NCI-H1436 treated with DMSO at 0.1 percent for 48 hours (cell line): ENCODE measurements around the gene ICE2.

Experiments
- DNase-seq: peaks from one replicate; lab custom pipeline; 2025; lab: John Stamatoyannopoulos, UW

The ICE2 gene

DNA sequence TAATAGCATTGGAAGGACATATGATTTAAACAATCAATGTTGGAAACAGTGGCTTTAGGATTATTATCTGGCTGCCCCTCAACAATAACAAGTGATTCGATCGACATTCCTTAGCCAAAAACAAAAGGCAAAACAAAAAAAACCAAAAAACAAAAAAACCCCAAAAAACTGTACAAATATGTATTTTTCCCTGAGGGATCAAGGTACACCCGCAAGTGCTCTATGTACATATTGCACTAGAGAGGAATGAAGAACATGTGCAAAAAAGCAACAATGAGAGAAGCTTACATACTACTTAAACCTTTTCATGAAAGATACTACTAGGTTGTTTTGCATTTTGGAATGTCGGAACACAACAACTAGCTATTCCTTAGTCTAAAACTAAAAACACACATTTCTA lies 14.2 kb upstream of the ICE2 start:
- no peak for DNase-seq

DNA sequence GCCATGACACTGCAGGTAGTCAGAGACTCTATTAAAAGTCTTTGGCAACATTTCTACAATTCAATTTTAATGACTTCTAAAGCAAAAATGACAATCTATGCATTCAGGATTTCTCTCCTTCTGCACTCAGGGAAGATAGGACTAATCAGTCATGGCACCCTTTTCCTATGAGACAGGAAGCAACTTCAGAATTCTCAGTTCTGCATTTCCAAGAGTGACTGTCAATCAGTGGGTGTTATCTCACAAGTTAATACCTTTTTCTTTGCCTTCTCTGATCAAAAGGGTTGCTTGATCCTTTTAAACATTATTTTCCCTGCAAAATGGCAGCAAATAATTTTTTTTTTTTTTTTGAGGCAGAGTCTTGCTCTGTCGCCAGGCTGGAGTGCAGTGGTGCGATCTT lies 7.8 kb upstream of the ICE2 start:
- no peak for DNase-seq

DNA sequence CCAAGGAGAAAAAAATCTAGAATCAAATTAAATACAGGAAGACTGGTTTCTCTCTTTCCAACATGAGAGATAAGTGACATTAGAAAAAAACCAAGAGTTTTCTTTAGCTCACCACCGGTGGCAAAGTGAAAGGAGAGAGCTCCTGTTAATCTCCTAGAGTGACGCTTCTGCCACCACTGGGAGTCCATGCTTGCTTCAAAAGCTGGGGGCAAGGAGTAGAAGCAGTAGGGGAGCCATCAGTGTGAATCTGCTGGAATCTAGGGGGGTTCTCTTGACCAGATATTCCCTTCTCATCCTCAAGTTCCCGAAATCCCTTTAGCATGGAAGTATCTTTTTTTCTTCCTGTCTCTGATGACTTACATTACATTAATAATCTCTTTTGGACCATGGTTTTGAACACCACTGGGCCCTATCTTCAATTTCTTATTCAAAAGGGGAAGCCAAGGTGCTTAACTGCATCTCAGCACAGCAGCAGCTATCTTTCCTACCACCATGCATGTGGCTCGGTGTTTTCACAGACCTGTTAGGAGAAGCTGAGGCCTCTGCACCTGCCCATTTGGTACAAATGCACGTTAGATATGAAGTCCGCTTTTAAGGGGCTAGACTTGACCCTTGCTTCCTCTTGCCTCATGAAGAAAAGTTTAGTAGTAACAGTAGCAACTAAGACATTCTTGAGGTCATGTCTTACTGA lies 6.6 kb upstream of the ICE2 start:
- no peak for DNase-seq

DNA sequence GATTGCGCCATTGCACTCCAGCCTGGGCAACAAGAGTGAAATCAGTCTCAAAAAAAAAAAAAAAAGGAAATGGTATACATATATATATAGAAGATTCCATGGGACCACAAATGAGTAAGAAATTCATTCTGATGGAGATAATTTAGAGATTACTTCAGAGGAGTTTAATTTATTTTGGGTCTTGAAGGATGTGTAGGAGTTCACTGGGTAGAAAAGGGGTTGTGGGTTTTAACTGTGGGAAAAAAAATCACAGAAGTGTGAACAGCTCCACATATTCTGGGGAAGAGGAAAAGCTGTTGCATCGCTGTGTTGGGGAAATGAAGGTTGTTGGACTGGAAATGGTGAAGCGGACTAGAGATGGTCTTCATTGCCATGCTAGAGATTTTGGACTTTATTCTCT lies 4.1 kb upstream of the ICE2 start:
- DNase-seq = no peak

DNA sequence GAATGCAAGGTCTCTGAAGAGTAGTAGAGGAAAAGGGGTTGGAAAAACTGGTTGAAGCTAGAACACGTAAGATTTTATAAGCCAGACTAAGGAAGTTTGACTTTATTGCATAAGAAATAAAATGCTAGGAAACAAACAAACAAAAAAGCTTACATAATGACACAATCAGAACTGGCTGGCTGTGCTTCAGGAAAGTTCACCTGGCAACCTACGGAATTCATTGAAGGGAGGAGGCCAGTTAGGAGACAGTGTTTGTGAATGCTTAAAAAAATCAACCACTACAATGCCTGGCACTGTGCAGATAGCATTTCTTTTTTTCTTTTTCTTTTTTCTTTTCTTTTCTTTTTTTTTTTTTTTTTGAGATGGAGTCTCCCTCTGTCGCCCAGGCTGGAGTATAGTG lies 1.9 kb upstream of the ICE2 start:
- DNase-seq = no peak

DNA sequence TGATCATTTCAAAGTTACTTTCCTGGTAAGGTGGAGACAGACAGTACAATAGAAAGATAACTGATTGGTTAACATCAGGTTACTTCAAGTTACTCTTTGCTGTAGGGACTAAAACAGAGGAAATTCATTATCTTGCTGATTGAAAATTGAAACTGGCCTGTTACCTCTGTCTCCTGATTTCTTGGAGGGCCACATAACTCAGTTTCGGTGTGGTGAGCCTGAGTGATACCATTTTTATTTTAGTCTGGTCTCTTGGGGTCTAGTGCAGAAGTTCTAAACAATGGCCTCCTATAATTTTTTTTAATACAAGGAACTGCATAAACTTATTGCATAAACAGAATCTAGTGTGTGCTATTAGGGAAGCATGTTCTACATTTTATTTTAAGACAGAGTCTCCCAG lies 1.2 kb upstream of the ICE2 start:
- DNase-seq = no peak

DNA sequence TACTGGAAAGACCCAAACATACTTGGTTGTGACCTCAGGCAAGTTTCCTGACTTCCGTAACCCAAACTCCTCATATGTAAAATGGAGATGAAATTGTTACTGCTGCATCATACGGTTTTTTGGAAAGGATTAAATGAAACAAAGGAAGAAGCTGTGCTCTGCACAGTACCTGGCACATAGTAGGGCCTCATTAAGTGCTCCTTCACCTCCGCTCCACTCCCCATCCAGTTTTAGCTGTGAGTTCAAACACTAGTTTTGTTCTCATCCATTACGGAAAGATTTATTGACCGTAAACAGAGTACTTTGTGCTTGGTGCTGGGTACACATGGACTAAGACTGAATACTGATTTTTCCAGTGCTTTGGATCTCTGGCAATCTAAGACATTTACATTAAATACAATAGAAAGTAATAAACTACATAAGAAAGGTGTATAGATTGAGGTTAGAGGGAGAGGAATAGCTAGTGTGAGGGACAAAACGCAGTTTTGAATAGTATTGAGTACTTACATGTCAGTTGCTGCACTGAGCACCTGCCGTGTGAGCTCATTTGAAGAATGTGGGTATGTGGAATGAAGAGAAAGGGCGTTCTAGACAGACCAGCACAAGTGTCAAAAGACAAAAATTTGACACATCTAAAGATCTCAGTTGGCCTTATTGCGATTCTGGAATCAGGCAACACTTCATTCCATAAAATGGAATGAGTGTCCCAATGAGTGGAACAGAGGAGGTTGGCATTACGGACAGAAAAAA lies 594 bp upstream of the ICE2 start:
- no peak for DNase-seq

DNA sequence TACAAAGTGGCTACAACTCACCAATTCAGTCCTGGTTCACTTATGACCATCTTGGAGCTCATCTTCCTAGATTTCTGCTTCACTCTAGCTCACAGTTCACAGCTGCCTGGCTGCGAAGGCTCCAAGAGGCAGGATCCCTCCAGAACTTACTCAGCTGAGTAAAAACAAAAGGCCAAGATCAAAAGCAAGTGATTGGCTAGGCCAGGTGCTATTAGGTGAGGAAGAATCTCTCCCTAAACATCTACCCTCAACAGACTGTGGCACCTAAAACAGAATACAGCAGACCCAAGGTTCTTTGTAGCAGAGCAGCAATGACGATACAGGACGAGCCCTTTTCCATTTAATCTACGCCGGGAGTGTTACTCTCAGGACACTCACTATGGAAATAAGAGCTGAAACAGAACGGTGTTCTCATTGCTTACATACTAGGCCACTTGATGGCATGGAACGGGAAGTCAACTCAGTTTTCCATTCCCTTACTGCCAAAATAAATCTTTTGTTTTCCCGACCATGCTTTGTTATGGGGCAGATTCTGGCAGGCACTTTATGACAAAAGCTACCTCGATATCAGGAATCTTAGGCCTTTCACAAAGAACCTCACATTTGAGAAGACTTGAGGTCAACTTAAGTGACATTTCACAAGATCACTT lies 901 bp downstream of the ICE2 start:
- no peak for DNase-seq

DNA sequence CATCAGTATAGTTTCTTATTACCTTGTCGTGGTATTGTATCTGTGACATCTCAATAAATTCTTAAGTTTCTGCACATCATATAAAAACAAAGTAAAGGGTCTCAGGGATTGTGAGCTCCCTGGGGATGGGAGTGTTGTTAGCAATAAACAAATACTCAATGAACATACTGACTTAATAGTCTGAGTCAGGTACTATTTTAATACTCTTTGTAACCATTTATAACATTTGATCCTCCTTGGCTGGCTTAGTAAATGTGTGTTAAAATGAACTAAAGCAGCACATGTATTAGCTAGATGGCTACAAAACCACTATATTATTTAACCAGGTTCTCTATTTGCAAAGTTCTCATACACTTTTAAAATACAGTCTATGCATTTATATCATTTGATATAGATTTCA lies 1.8 kb downstream of the ICE2 start:
- DNase-seq = no peak

DNA sequence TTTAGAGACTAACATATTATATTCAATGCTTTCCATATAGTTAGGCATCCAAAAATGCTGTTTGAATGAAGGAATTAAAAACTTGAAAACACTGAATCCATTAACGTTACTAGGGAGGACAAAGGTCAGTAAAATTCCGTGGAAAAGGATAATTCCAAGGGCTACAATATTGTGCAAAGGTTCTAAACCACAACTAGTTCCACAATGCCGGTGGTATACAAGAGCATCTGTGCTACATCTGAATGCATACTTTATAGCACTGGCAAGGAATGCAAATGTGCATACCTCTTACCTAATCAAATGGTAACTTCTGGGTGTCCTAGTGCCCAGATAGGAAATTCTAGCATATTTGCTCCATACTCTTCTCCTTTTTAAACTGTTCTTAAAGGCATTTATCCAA lies 2.2 kb downstream of the ICE2 start:
- no peak for DNase-seq

DNA sequence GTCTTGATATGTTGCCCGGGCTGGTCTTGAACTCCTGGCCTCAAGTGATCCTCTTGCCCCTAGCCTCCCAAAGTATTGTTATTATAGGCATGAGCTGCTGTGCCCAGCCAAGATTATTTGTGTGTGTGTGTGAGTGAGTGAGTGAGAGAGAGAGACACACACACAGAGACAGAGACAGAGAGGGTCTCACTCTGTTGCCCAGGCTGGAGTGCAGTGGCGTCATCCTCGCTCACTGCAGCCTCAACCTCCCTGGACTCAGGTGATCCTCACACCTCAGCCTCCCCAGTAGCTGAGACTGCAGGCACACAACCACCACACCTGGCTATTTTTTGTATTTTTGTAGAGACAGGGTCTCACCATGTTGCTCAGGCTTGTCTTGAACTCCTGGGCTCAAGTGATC lies 5.8 kb downstream of the ICE2 start:
- DNase-seq = no peak

DNA sequence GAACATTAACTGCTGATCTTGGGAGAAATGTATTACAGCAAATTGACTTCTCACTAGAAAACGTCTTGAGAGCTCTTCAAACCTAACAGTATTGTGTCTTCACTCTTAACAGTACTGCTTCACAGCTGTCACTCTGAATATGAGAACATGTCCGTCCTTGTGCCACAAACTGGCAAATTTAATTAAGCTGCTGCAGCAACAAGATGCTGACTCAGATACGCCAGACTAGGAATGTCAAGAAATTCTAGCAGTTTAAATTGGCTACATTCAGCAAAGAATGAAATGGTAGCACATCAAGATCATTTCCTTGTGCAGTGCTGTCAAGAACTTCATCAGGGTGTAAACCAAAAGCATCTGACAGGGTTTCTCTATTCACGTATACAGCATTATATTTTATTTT lies 7.6 kb downstream of the ICE2 start:
- DNase-seq = no peak

DNA sequence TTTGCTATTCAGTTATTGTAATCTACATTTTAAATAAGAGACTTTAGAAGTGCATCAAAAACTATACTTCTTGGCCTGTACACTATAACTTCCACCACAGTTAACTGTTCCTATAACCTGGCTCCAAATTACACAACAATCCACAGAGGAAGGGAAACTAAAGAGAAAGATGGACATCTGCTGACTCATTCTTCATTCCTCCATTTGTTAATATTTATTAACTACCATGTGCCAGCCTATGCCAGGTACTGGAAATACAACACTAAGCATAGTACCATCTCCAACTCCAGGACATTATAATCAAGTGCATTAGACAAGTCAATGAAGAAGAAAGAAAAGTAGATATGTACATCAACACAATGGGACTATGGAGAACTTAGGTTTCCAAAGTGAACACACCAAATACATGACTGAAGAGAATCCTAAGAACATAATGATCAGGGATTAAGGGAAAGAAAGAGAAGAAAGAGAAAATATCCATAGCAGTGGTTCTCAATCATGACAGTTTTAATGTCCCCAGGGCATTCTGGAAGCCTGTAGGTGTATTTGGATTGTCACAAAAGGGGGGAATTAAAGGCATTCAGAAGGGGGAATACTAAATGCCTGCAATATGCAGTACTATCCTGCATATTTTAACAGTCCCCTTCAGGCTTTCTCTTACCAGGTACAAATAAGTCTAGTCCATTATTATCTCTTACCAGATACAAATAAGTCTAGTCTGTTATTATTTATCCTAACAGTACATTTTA lies 8.9 kb downstream of the ICE2 start:
- no peak for DNase-seq

DNA sequence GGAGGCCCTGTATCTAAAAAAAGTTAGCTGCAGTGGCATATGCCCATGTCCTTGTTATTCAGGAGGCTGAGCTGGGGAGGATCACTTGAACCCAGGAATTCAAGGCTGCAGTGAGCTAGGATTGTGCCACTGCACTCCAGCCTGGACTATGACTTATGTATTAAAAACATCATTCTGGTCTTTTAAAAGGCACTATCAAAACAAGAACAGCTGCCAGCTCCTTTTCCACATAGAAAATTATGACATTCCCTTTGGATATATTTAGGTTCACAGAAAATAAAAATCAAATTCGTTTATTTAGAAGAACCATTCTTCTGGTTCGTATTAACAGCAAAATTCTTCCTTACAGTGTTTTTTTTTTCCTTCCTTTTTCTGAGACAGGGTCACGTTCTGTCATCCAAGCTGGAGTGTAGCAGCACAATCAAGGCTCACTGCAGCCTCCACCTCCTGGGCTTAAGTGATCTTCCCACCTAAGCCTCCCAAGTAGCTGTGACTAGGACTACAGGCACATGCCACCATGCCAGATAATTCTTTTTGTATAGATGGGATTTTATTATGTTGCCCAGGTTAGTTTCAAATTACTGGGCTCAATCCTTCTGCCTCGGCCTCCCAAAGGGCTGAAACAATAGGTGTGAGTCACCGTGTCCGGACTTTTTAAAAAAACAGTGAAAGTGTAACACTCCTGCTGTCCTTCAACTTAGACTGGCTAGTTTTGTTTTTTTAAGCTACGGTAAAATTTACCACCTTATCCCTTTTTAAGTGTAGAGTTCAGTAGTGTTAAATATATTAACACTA lies 13.9 kb downstream of the ICE2 start:
- DNase-seq = no peak

DNA sequence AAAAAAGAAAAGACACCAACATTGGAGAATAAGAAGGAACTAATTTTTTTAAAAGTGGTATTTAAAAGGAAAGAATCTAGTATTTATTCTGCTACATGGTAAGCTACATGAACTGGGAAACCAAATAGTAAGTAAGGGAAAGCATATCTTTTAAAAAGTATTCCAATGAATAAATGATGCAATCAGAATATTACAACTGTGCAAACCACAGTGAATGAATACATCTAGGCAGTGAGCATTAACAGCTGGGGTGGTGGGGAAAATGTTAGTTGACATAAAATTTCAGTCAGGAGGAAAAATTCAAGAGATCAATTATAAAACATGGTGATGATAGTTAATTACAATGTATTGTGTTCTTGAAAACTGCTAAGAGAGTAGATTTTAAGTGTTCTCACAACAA lies 16.9 kb downstream of the ICE2 start:
- DNase-seq = no peak

DNA sequence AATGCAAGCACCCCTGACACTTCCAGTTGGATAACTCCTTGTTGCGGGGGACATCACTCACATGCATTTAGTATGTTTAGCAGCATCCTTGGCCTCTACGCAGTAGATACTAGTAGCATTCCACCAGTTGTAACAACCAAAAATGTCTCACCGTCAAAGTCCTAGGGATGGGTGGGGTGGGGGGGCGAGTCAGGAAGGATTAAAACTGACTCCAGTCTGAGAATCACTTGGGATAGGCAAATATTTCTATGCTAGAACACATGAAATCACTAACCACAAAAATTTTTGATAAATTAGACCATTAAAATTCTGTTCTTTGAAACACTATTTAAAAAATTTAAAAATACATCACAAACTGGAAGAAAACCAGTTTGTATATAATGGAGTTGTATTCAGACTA lies 18.0 kb downstream of the ICE2 start:
- DNase-seq = no peak

DNA sequence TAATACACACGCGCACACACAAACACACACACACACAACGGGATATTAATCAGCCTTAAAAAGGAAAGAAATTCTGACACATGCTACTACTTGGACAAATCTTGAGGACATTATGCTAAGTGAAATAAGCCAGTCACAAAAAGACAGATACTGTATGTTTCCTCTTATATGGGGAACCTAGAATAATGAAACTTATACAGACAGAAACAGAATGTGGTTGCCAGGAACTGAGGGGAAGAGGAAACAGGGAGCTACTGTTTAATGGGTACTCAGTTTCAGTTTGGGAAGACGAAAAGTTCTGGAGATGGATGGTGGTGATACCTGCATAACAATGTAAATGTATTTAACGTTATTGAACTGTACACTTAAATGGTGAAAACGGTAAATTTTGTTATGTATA lies 20.2 kb downstream of the ICE2 start:
- no peak for DNase-seq

DNA sequence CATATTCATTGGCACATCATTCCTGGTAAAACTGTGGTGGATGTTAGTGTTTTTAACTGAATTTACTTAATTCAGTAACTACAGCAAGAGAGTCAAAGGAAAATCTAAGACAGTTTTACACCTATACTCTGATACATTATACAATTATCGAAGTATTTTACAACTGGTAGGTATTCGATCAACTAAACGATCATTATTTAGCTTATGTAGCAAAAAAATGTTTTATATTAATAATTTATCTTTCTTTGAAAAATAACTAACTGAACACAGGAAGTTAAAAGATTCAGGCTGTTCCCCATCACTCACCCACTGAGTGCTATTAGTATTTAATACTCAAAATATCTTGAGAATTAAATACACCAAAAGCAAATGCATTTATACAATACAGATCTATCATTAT lies 21.0 kb downstream of the ICE2 start:
- no peak for DNase-seq

DNA sequence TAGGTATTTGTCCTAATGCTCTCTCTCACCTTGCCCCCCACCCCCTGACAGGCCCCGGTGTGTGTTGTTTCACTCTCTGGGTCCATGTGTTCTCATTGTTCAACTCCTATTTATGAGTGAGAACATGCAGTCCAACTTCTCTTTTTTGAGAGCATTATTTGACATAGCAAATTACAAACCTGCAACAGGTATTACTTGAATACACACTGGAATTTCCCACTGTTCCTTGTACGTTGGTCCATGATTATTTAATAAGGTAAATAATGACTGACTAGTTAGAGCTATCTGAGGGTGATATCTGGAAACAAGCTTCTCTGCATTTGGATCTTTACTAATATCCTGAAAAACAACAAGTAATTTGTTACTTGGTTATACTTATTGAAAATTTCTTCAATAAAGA lies 24.1 kb downstream of the ICE2 start:
- no peak for DNase-seq

DNA sequence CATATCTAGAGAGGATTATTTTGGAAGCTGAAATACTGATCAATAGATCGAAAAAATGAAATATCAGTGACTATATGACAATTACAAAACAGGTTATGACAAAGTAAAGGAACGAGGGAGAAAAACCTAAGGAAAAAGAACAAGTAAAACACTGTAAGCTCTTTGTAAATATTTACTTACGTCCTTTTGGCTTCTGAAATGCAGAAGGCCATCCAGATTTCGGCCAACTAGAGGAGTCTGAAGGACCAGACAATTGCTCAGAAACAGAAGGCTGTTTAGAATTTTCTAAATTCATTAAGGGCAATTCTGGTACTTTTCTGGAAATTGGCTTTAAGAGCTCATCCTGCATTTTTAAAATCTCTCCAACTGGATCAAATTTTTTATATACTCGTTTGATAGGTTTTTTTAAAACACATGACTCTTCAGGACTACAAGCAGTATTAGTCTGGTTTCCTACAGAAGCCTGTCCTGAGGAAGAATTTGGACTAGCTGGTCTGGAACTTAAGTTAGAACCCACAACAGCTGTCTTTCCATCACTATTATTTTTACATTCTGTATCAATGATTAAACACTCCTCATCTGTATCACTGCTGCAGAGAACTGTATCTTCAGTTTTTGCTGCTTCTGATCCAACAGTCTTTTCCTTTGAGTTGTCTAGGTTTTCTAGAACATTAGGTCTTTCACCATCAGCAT lies 30.1 kb downstream of the ICE2 start:
- no peak for DNase-seq

DNA sequence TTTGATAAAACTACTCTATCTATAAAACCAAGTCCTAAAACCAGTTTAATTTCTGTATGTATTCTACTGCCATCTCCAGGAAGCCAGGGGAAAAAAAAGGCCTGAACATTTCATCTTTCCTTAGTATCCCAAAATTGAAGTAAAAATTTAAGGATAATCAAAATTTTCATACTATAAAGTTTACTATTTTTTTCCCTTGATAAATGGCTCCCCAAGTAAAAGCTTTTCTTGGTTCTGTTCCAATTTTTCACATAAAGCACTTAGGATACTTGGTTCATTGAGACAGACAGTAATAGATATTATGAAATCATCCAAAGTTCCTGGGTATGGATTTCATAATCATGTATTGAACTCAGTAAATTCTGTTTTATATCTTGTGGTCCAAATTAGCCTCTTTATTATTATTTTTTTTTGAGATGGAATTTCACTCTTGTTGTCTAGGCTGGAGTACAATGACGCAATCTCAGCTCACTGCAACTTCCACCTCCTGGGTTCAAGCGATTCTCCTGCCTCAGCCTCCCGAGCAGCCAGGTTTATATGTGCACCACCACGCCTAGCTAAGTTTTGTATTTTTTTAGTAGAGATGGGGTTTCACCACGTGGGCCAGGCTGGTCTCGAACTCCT lies 34.5 kb downstream of the ICE2 start:
- DNase-seq = no peak
